ENCODE results near the gene RAB6B. TPM values are rescaled to one million over a fixed set of nuclear protein-coding genes. Genes with fewer than 3 reads are reported as not detected.

The RAB6B gene
- polyA plus RNA-seq, 1 experiment, result 3.0 TPM

DNA sequence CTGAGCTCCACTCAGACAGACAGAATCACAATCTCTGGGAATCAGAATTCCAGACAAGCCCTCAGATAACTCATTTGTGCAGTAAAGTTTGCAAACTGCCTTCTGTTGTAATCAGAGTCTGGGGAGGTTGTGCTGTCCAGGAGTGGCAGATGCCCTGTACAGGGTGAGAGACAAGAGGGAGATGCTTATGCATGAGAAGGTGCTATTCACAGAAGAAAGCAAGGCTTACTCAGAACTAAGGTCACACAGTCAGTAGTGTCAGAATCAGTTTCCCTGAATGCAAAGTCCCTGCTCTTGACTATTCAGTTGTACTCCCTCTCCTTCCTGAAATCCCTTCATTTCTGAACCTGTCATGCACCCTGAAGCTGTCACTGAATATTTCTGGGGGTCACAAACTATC is 46.3 kb downstream of the RAB6B start:
- ChIA-PET CTCF (no interaction called here), POLR2A (no interaction called here)
- TF ChIP-seq, protein P1, sequence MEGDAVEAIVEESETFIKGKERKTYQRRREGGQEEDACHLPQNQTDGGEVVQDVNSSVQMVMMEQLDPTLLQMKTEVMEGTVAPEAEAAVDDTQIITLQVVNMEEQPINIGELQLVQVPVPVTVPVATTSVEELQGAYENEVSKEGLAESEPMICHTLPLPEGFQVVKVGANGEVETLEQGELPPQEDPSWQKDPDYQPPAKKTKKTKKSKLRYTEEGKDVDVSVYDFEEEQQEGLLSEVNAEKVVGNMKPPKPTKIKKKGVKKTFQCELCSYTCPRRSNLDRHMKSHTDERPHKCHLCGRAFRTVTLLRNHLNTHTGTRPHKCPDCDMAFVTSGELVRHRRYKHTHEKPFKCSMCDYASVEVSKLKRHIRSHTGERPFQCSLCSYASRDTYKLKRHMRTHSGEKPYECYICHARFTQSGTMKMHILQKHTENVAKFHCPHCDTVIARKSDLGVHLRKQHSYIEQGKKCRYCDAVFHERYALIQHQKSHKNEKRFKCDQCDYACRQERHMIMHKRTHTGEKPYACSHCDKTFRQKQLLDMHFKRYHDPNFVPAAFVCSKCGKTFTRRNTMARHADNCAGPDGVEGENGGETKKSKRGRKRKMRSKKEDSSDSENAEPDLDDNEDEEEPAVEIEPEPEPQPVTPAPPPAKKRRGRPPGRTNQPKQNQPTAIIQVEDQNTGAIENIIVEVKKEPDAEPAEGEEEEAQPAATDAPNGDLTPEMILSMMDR (IDR thresholded peaks at IDR 0.05; ENCODE audit: insufficient read depth, low read depth, low read length), result no peak
- no peak overlapping the region for H3K4me3 ChIP-seq (ENCODE audit: low read depth, low read length)
- H3K27me3 ChIP-seq (ENCODE audit: control insufficient read depth, insufficient read depth, low read length), result 0 out of 2 replicates have a peak, but pooled peaks cover 2% of the 10 kb centered on the region
- DNase-seq (ENCODE audit: low read depth), result no peak
- no peaks in the 10 kb centered on the region for H3K36me3 ChIP-seq (ENCODE audit: control insufficient read depth, insufficient read depth, low read length)

DNA sequence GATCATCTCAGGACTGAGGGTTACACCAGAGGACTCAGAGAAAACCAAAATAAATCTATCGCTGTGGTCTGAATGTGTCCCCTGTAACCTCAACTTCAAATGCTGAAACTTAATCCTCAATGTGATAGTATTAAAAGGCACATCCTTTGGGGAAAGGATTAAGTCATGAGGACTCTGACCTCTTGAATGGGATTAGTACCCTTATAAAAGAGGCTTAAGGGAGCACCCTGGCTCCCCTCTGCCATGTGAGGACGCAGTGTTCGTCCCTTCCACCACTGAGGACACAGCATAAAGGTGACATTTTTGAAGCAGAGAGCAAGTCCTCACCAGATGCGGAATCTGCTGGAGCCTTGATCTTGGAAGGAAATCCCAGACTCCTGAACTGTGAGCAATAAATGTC is 50.6 kb downstream of the RAB6B start:
- no peak for DNase-seq (ENCODE audit: low read depth)
- Histone ChIP-seq H3K27me3 (ENCODE audit: control insufficient read depth, insufficient read depth, low read length) (peaks cover 2% of the 10 kb centered on the region; the same call in 1 of the 2 replicates), H3K4me3 (ENCODE audit: low read depth, low read length) (no peak overlapping the region), H3K36me3 (ENCODE audit: control insufficient read depth, insufficient read depth, low read length) (no peaks in the 10 kb centered on the region)
- CTCF ChIA-PET, result no interaction called here
- POLR2A ChIA-PET, result no interaction called here
- TF ChIP-seq, protein P1 (IDR thresholded peaks at IDR 0.05; ENCODE audit: insufficient read depth, low read depth, low read length), result no peak

DNA sequence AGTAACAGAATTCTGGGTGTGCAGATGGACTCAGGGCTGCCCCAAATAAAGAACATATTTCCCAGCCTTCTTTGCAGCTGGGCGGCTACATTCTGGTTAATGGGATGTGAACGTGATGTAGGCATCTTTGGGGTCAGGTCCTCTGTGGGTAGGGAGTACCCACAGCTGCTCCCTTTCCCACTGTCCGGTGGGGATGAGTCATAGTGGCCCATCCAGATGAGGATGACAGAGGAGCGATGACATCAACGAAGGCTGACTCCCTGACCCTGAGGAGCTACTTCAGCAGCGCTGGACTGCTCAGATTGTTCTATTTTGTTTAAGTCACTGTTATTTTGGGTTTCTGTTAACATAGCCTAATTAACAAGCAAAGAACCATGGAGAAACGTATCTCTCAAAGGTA is 52.0 kb downstream of the RAB6B start:
- Histone ChIP-seq H3K36me3 (ENCODE audit: control insufficient read depth, insufficient read depth, low read length) (no peaks in the 10 kb centered on the region), H3K4me3 (ENCODE audit: low read depth, low read length) (no peak overlapping the region), H3K27me3 (ENCODE audit: control insufficient read depth, insufficient read depth, low read length) (no peaks in the 10 kb centered on the region; the same call in 1 of the 2 replicates)
- peak; percentile 2 for DNase-seq (ENCODE audit: low read depth)
- TF ChIP-seq, protein P1 (IDR thresholded peaks at IDR 0.05; ENCODE audit: insufficient read depth, low read depth, low read length), result no peak
- CTCF ChIA-PET, result interaction anchor here (1.4 kb wide), 1 partner anchor 9 kb away, joined by 3 read pairs; no protein-coding TSS in a partner anchor
- POLR2A ChIA-PET, result no interaction called here

DNA sequence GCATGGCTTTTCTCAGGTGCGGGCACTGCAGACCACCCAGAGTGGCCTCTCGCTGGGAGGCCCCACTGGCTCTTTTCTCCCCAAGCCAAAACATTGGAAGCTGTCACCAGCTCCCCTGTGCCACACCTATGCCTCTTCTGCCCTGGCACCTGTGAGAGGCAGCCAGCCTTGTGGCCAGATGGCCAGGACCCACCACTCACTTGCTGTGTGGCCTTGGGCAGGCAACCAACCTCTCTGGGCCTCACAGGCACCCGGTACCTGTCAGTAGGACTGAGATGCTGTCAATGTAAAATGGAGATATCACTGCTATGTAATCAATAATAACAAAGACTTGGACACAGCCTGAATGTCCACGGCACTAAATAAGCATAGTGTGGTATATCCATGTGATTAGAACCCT is 53.5 kb downstream of the RAB6B start:
- POLR2A ChIA-PET, result no interaction called here
- TF ChIP-seq, protein P1 (IDR thresholded peaks at IDR 0.05; ENCODE audit: insufficient read depth, low read depth, low read length), result no peak
- Histone ChIP-seq H3K27me3 (ENCODE audit: control insufficient read depth, insufficient read depth, low read length) (no peaks in the 10 kb centered on the region; the same call in 1 of the 2 replicates), H3K4me3 (ENCODE audit: low read depth, low read length) (no peak overlapping the region), H3K36me3 (ENCODE audit: control insufficient read depth, insufficient read depth, low read length) (no peaks in the 10 kb centered on the region)
- CTCF ChIA-PET, result no interaction called here
- DNase-seq (ENCODE audit: low read depth), result no peak

DNA sequence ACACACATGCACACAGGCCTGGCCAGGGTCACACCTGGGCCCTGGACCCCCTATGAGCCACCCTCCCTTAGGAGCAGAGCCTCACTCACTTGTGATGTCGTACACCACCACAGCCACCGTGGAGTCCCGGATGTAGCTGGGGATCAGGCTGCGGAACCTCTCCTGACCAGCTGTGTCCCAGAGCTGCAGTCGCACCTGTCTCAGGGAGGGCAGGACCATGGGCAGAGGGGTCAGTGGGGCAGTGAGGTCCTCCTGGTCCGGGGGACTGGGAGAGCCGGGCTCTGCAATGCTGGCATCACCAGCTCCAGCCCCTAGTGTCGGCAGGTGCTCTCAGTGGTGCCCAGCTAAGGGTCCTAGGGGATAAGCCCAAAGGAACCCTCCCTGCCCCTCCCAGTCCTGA is 54.5 kb downstream of the RAB6B start:
- no peak for DNase-seq (ENCODE audit: low read depth)
- Histone ChIP-seq H3K4me3 (ENCODE audit: low read depth, low read length) (no peak overlapping the region), H3K27me3 (ENCODE audit: control insufficient read depth, insufficient read depth, low read length) (peaks cover 1% of the 10 kb centered on the region; the same call in 1 of the 2 replicates), H3K36me3 (ENCODE audit: control insufficient read depth, insufficient read depth, low read length) (no peaks in the 10 kb centered on the region)
- ChIA-PET CTCF (interaction anchor here (1.1 kb wide), 1 partner anchor 87 kb away, joined by 3 read pairs; no protein-coding TSS in a partner anchor), POLR2A (no interaction called here)
- TF ChIP-seq, protein P1 (IDR thresholded peaks at IDR 0.05; ENCODE audit: insufficient read depth, low read depth, low read length), result no peak
